HepG2 (cell line): ENCODE data around the gene ACOXL. TPM values are rescaled to one million over a fixed set of nuclear protein-coding genes. Genes with fewer than 3 reads are reported as not detected.

Experiments
- ATAC-seq: fragments of 200-7000 bp; cut with Tn5 transposase; 3 replicates; pipeline ENCODE4 v1.9.1; 2020; ENCODE audit warnings: mild to moderate bottlenecking, moderate library complexity
- BruUV-seq: library from RNA; stranded (reverse); fragments of 400-500 nt; replicated peaks from 2 replicates; lab custom pipeline; 2021; lab: Mats Ljungman, UMichigan
- CTCF ChIA-PET: fragments of 300-600 bp; formaldehyde crosslinking; extraction: SDS; loops from one replicate; lab custom pipeline; 2021; ENCODE audit warnings: low total read pairs, inconsistent platforms, low intra/inter-chr PET ratio; lab: Yijun Ruan, JAX
- POLR2A ChIA-PET: fragments of 350-600 bp; sonication (Branson Sonifier 250); formaldehyde crosslinking; loops from one replicate; lab custom pipeline; 2020; ENCODE audit warnings: antibody characterized with exemption, inconsistent platforms; lab: Yijun Ruan, JAX
- DNase-seq: peaks from one replicate; pipeline ENCODE4 v3.0.0-alpha.2; 2015; ENCODE audit warnings: low spot score
- FAIRE-seq: peaks from 3 replicates; lab custom pipeline; 2011; peaks lifted over from hg19 to GRCh38; lab: Jason Lieb, UNC
- H2AFZ ChIP-seq: one replicate; pipeline ENCODE4 v1.6.1; 2011; ENCODE audit warnings: low read length, inconsistent platforms
- H3K27ac ChIP-seq: fragments of 300-600 bp; 3 replicates; pipeline ENCODE4 v1.8.0; 2011; ENCODE audit warnings: mixed run types, mild to moderate bottlenecking, mixed read lengths, low read length, inconsistent platforms; ENCODE audit not compliant: insufficient read depth; ENCODE audit errors: extremely low read length
- H3K27me3 ChIP-seq, 2 experiments: fragments of 200-600 bp in 1 of 2; 2 replicates in 1 of 2; 3 replicates in 1 of 2; pipeline versions ENCODE4 v1.6.0 to v1.8.0; 2011; ENCODE audit warnings: low read length in 2 of 2, mild to moderate bottlenecking in 2 of 2, moderate library complexity in 2 of 2, inconsistent platforms in 1 of 2; ENCODE audit not compliant: insufficient read depth in 2 of 2, control insufficient read depth in 1 of 2
- H3K36me3 ChIP-seq, 2 experiments: fragments of 200-600 bp in 1 of 2; replicated peaks in 1 of 2; 2 replicates in 1 of 2; 3 replicates in 1 of 2; pipeline versions ENCODE4 v1.5.1 to v1.8.0; 2011; ENCODE audit warnings: low read length in 2 of 2, inconsistent platforms in 1 of 2; ENCODE audit not compliant: insufficient read depth in 2 of 2, control insufficient read depth in 1 of 2
- H3K4me1 ChIP-seq: 2 replicates; pipeline ENCODE4 v1.5.1; 2012; ENCODE audit warnings: low read length, inconsistent platforms; ENCODE audit not compliant: insufficient read depth
- H3K4me2 ChIP-seq: 2 replicates; pipeline ENCODE4 v1.6.0; 2011; ENCODE audit warnings: low read depth, low read length, inconsistent platforms
- H3K4me3 ChIP-seq, 3 experiments: fragments of 200-600 bp in 1 of 3; sonication (generic), shearing (Covaris generic) in 1 of 3; replicated peaks in 1 of 3; 2 replicates each; pipeline ENCODE4 v1.5.1; 2011 to 2016; ENCODE audit warnings: low read length in 3 of 3, inconsistent platforms in 2 of 3, low read depth in 2 of 3, mild to moderate bottlenecking in 2 of 3, control low read depth in 1 of 3, mixed read lengths in 1 of 3; ENCODE audit not compliant: insufficient read depth in 1 of 3
- H3K79me2 ChIP-seq: one replicate; pipeline ENCODE4 v1.6.1; 2011; ENCODE audit warnings: low read length, inconsistent platforms; ENCODE audit not compliant: insufficient read depth
- H3K9ac ChIP-seq: 2 replicates; pipeline ENCODE4 v1.6.0; 2011; ENCODE audit warnings: mild to moderate bottlenecking, low read depth, low read length, inconsistent platforms; ENCODE audit not compliant: insufficient read depth
- H3K9me3 ChIP-seq: 2 replicates; pipeline ENCODE4 v1.5.1; 2012; ENCODE audit warnings: mild to moderate bottlenecking, low read length
- H4K20me1 ChIP-seq: 2 replicates; pipeline ENCODE4 v1.6.0; 2011; ENCODE audit warnings: inconsistent platforms, mild to moderate bottlenecking, low read length, moderate library complexity; ENCODE audit not compliant: insufficient read depth
- BRCA1 ChIP-seq: sonication (generic); formaldehyde crosslinking; IDR thresholded peaks from 2 replicates; pipeline ENCODE4 v1.4.0; 2020; ENCODE audit warnings: missing genetic modification reagents
- CENPBD1 ChIP-seq: sonication (generic); formaldehyde crosslinking; IDR thresholded peaks from 2 replicates; pipeline ENCODE4 v1.8.0; 2022; ENCODE audit warnings: missing genetic modification reagents, low read depth, mild to moderate bottlenecking, borderline replicate concordance
- DBP ChIP-seq: sonication (generic); formaldehyde crosslinking; IDR thresholded peaks from 2 replicates; pipeline ENCODE4 v1.4.0; 2020; ENCODE audit warnings: missing genetic modification reagents; ENCODE audit errors: not compliant biosample characterization
- DMAP1 ChIP-seq: IDR thresholded peaks from 2 replicates; pipeline ENCODE4 v1.6.1; 2016
- DNMT1 ChIP-seq: sonication (generic); formaldehyde crosslinking; IDR thresholded peaks from 2 replicates; pipeline ENCODE4 v1.5.1; 2020; ENCODE audit warnings: mild to moderate bottlenecking, missing genetic modification reagents
- EHMT2 ChIP-seq: fragments of 200-600 bp; sonication (generic); IDR thresholded peaks from 2 replicates; pipeline ENCODE4 v1.7.0; 2017; ENCODE audit warnings: antibody characterized with exemption, low read depth, low read length, borderline replicate concordance
- IKZF4 ChIP-seq: sonication (generic); formaldehyde crosslinking; IDR thresholded peaks from 2 replicates; pipeline ENCODE4 v1.5.1; 2020; ENCODE audit warnings: borderline replicate concordance, mild to moderate bottlenecking, low read depth, missing genetic modification reagents; ENCODE audit errors: not compliant biosample characterization
- KDM6A ChIP-seq: IDR thresholded peaks from 2 replicates; pipeline ENCODE4 v1.6.1; 2016; ENCODE audit warnings: low read depth
- RFX5 ChIP-seq: IDR thresholded peaks from 2 replicates; pipeline ENCODE4 v1.6.1; 2011; ENCODE audit warnings: low read depth, low read length, improper control_type of control experiment
- RFXAP ChIP-seq: sonication (generic); formaldehyde crosslinking; IDR thresholded peaks from 2 replicates; pipeline ENCODE4 v1.4.0; 2020; ENCODE audit warnings: missing genetic modification reagents, borderline replicate concordance
- SETDB1 ChIP-seq: sonication (generic); formaldehyde crosslinking; IDR thresholded peaks from 2 replicates; pipeline ENCODE4 v1.5.1; 2020; ENCODE audit warnings: missing genetic modification reagents, mild to moderate bottlenecking, borderline replicate concordance
- TRAFD1 ChIP-seq: sonication (generic); formaldehyde crosslinking; IDR thresholded peaks from 2 replicates; pipeline ENCODE4 v1.5.1; 2020; ENCODE audit warnings: missing genetic modification reagents, mild to moderate bottlenecking, borderline replicate concordance
- ZFP1 ChIP-seq: IDR thresholded peaks from 2 replicates; pipeline ENCODE4 v1.6.1; 2016
- ZFP36L1 ChIP-seq: sonication (generic); formaldehyde crosslinking; IDR thresholded peaks from 2 replicates; pipeline ENCODE4 v1.8.0; 2022; ENCODE audit warnings: mild to moderate bottlenecking, missing genetic modification reagents, moderate library complexity
- ZNF17 ChIP-seq: sonication (generic); formaldehyde crosslinking; IDR thresholded peaks from 2 replicates; pipeline ENCODE4 v1.5.0; 2020; ENCODE audit warnings: mild to moderate bottlenecking, missing genetic modification reagents
- ZNF282 ChIP-seq: fragments of 450-650 bp; IDR thresholded peaks from 2 replicates; pipeline ENCODE4 v1.6.1; 2018; ENCODE audit not compliant: partially characterized antibody
- WGBS: methylation state at CpG from one replicate; pipeline ENCODE4 v1.1.6; 2017; ENCODE audit warnings: low lambda C conversion rate; 5-methylcytosine and 5-hydroxymethylcytosine counted together
- in situ Hi-C: cut with HindIII; loops from 2 replicates; pipeline ENCODE4 v1.10.0; 2017; ENCODE audit warnings: low pct_unique_long_range_greater_than_20kb; ENCODE audit not compliant: extremely low pct_ligation_motif_present
- intact Hi-C: fragments of 100-400 bp; cut with micrococcal nuclease; formaldehyde crosslinking; loops from one replicate; pipeline ENCODE4 v1.10.0; 2022; ENCODE audit not compliant: unreplicated experiment
- polyA plus RNA-seq, 8 experiments: library from polyadenylated mRNA; depleted of rRNA in 3 of 8; stranded (reverse) in 7 of 8; unstranded in 1 of 8; fragments of >200 nt; fragmentation: Illumina TruSeq in 4 of 8; extraction: Trizol in 4 of 8; gene quantifications; 2 replicates each; pipeline versions ENCODE4 v1.2.1 to v1.2.3, GENCODE V29; 2011 to 2016; ENCODE audit warnings: low read depth in 4 of 8, missing spikeins in 1 of 8, mixed read lengths in 1 of 8; ENCODE audit not compliant: insufficient read depth in 1 of 8
- total RNA-seq, 5 experiments: library from RNA; depleted of rRNA; stranded (reverse); fragments of >200 nt; fragmentation: Illumina TruSeq; extraction: Trizol; gene quantifications; 2 replicates each; pipeline ENCODE4 v1.2.3, GENCODE V29; 2016; ENCODE audit warnings: low read depth in 1 of 5

Gene ACOXL
- total and polyA plus RNA-seq, 2 of the 13 experiments (the other 11 are each of a cell fraction or from before 2014, with no cell fraction given) = not detected

GRCh38 chr2:111140815-111141214 lies 408.4 kb downstream of the ACOXL start:
- peaks cover 50% of the 10 kb centered on the region for H3K79me2 ChIP-seq
- FAIRE-seq = no peak
- in situ Hi-C loops = no loop called here
- H2AFZ ChIP-seq = no peak overlapping the region
- no peak for TF ChIP-seq DBP
- TF ChIP-seq CENPBD1 (CRISPR knock-in tag) = no peak
- TF ChIP-seq SETDB1 = no peak
- no peak for TF ChIP-seq RFX5
- no peak for TF ChIP-seq BRCA1 (CRISPR knock-in tag)
- no peak for TF ChIP-seq ZFP1 (CRISPR knock-in tag)
- TF ChIP-seq DNMT1 = no peak
- TF ChIP-seq ZFP36L1 (CRISPR knock-in tag) = no peak
- TF ChIP-seq ZNF17 (CRISPR knock-in tag) = no peak
- no peak for TF ChIP-seq RFXAP (CRISPR knock-in tag)
- no peak for TF ChIP-seq IKZF4 (CRISPR knock-in tag)
- TF ChIP-seq EHMT2 = no peak
- no peak for TF ChIP-seq KDM6A (CRISPR knock-in tag)
- no peak for TF ChIP-seq DMAP1 (CRISPR knock-in tag)
- TF ChIP-seq ZNF282 = no peak
- TF ChIP-seq TRAFD1 (CRISPR knock-in tag) = no peak
- no TSS peak for BruUV-seq
- H3K9me3 ChIP-seq = no peaks in the 10 kb centered on the region
- POLR2A ChIA-PET = no interaction called here
- WGBS = 97% methylated on average over 4 of the region's 4 CpGs
- H3K4me1 ChIP-seq = peaks cover 11% of the 10 kb centered on the region
- CTCF ChIA-PET = no interaction called here
- ATAC-seq = no peak
- H4K20me1 ChIP-seq = no peaks in the 10 kb centered on the region
- DNase-seq = no peak
- intact Hi-C loops = no loop called here
- H3K27ac ChIP-seq = no peak overlapping the region
- no peak overlapping the region for H3K4me3 ChIP-seq
- peaks cover 19 to 76% of the 10 kb centered on the region in 2 experiments for H3K36me3 ChIP-seq
- H3K4me2 ChIP-seq = no peak overlapping the region
- H3K27me3 ChIP-seq = no peaks in the 10 kb centered on the region
- no peak overlapping the region for H3K9ac ChIP-seq
